ENCODE results near the gene GIMAP8. TPM values are rescaled to one million over a fixed set of nuclear protein-coding genes. Genes with fewer than 3 reads are reported as not detected.

The GIMAP8 gene
- total RNA-seq, 2 donors from 2014 or later, result 5.8 to 13.4 TPM

GRCh38 chr7:150511048-150511447 lies 60.6 kb downstream of the GIMAP8 start:
- no peaks in the 10 kb centered on the region for H3K9me3 ChIP-seq
- no peak overlapping the region for H3K4me3 ChIP-seq
- DNase-seq (ENCODE audit: low spot score), result no peak
- H3K27me3 ChIP-seq (replicated peaks; ENCODE audit: insufficient read depth), result no peaks in the 10 kb centered on the region
- H3K4me1 ChIP-seq (ENCODE audit: control insufficient read depth in 1 of 2, low read depth in 2 of 2), result no peaks in the 10 kb centered on the region
- H3K27ac ChIP-seq, result no peak overlapping the region
- no peak for ATAC-seq (ENCODE audit: insufficient number of reproducible peaks, low FRiP score, low read depth)
- no peak for TF ChIP-seq CTCF (IDR thresholded peaks at IDR 0.05)
- no peaks in the 10 kb centered on the region for H3K36me3 ChIP-seq

GRCh38 chr7:150513758-150514157 lies 63.3 kb downstream of the GIMAP8 start:
- no peak for TF ChIP-seq CTCF (IDR thresholded peaks at IDR 0.05)
- H3K4me1 ChIP-seq (ENCODE audit: control insufficient read depth in 1 of 2, low read depth in 2 of 2), result no peaks in the 10 kb centered on the region
- no peak overlapping the region for H3K4me3 ChIP-seq
- ATAC-seq (ENCODE audit: insufficient number of reproducible peaks, low FRiP score, low read depth), result no peak
- no peak for DNase-seq (ENCODE audit: low spot score)
- no peaks in the 10 kb centered on the region for H3K36me3 ChIP-seq
- no peaks in the 10 kb centered on the region for H3K9me3 ChIP-seq
- no peak overlapping the region for H3K27ac ChIP-seq
- H3K27me3 ChIP-seq (replicated peaks; ENCODE audit: insufficient read depth), result no peaks in the 10 kb centered on the region

GRCh38 chr7:150514748-150515222 lies 64.4 kb downstream of the GIMAP8 start, which contains the start of gene GIMAP7:
TSS of gene GIMAP7 (plus strand) at chr7:150514872. CDS start at chr7:150519975, 5,103 bp downstream.
- H3K9me3 ChIP-seq, result no peaks in the 10 kb centered on the region
- H3K4me1 ChIP-seq (ENCODE audit: control insufficient read depth in 1 of 2, low read depth in 2 of 2), result no peaks in the 10 kb centered on the region
- peak within 1 kb of the TSS in 1 of 2 donors; percentile 15 for H3K27ac ChIP-seq
- H3K4me3 ChIP-seq, result peak within 1 kb of the TSS; percentile 68
- H3K27me3 ChIP-seq (replicated peaks; ENCODE audit: insufficient read depth), result no peaks in the 10 kb centered on the region
- no peak for ATAC-seq (ENCODE audit: insufficient number of reproducible peaks, low FRiP score, low read depth)
- no peaks in the 10 kb centered on the region for H3K36me3 ChIP-seq
- no peak for DNase-seq (ENCODE audit: low spot score)
- TF ChIP-seq CTCF (IDR thresholded peaks at IDR 0.05), result no peak

GRCh38 chr7:150515248-150516147 lies 65.1 kb downstream of the GIMAP8 start:
- no peaks in the 10 kb centered on the region for H3K27me3 ChIP-seq (replicated peaks; ENCODE audit: insufficient read depth)
- H3K36me3 ChIP-seq, result no peaks in the 10 kb centered on the region
- TF ChIP-seq CTCF (IDR thresholded peaks at IDR 0.05), result no peak
- DNase-seq (ENCODE audit: low spot score), result no peak
- H3K9me3 ChIP-seq, result no peaks in the 10 kb centered on the region
- no peak for ATAC-seq (ENCODE audit: insufficient number of reproducible peaks, low FRiP score, low read depth)
- H3K4me3 ChIP-seq, result peak overlapping the region; percentile 68
- peak overlapping the region in 1 of 2 donors; percentile 15 for H3K27ac ChIP-seq
- H3K4me1 ChIP-seq (ENCODE audit: control insufficient read depth in 1 of 2, low read depth in 2 of 2), result no peaks in the 10 kb centered on the region

- no peak for TF ChIP-seq CTCF (IDR thresholded peaks at IDR 0.05)
- H3K36me3 ChIP-seq, result no peaks in the 10 kb centered on the region
- no peak overlapping the region for H3K27ac ChIP-seq
- peak overlapping the region; percentile 68 for H3K4me3 ChIP-seq
- no peak for DNase-seq (ENCODE audit: low spot score)
- H3K9me3 ChIP-seq, result no peaks in the 10 kb centered on the region
- no peaks in the 10 kb centered on the region for H3K4me1 ChIP-seq (ENCODE audit: control insufficient read depth in 1 of 2, low read depth in 2 of 2)
- H3K27me3 ChIP-seq (replicated peaks; ENCODE audit: insufficient read depth), result no peaks in the 10 kb centered on the region
- ATAC-seq (ENCODE audit: insufficient number of reproducible peaks, low FRiP score, low read depth), result no peak
Observed at GRCh38 chr7:150516956-150517745, 66.7 kb downstream of the GIMAP8 start.
